Lung (tissue), 12 donors: ENCODE results near the gene HLX. TPM values are rescaled to one million over a fixed set of nuclear protein-coding genes. Genes with fewer than 3 reads are reported as not detected.

ENCODE experiments used
- ATAC-seq: fragments of 200-7000 bp; cut with Tn5 transposase; one replicate; pipeline ENCODE4 v1.9.1; 2020; ENCODE audit warnings: moderate number of reproducible peaks; ENCODE audit not compliant: insufficient read depth, low FRiP score
- DNase-seq, 3 donors: peaks; one replicate each; pipeline ENCODE4 v3.0.0-alpha.2; 2013 to 2017
- H3K27ac ChIP-seq, 2 donors: one replicate each; pipeline ENCODE4 v1.5.1; 2013; ENCODE audit warnings: mild to moderate bottlenecking in 2 of 2, moderate library complexity in 2 of 2, control low read depth in 1 of 2, inconsistent platforms in 1 of 2, low read depth in 1 of 2, low read length in 1 of 2
- H3K27me3 ChIP-seq, 3 donors: one replicate each; pipeline ENCODE4 v1.5.1; 2013; ENCODE audit warnings: low read length in 2 of 3; ENCODE audit not compliant: control insufficient read depth in 3 of 3, insufficient read depth in 3 of 3
- H3K36me3 ChIP-seq, 4 donors: one replicate each; pipeline ENCODE4 v1.5.1; 2013; ENCODE audit warnings: low read length in 4 of 4, mild to moderate bottlenecking in 1 of 4, moderate library complexity in 1 of 4; ENCODE audit not compliant: control insufficient read depth in 4 of 4, insufficient read depth in 4 of 4
- H3K4me1 ChIP-seq, 5 donors: one replicate each; pipeline ENCODE4 v1.5.1; 2013; ENCODE audit warnings: low read length in 5 of 5, mild to moderate bottlenecking in 2 of 5, moderate library complexity in 1 of 5; ENCODE audit not compliant: control insufficient read depth in 5 of 5, insufficient read depth in 5 of 5
- H3K4me3 ChIP-seq: one replicate; pipeline ENCODE4 v1.5.1; 2013; ENCODE audit warnings: mild to moderate bottlenecking, control low read depth, moderate library complexity
- H3K9ac ChIP-seq, 2 donors: one replicate each; pipeline ENCODE4 v1.5.1; 2013; ENCODE audit warnings: low read length in 2 of 2, control low read depth in 1 of 2; ENCODE audit not compliant: insufficient read depth in 1 of 2
- H3K9me3 ChIP-seq, 4 donors: one replicate each; pipeline ENCODE4 v1.5.1; 2013; ENCODE audit warnings: low read length in 3 of 4, mild to moderate bottlenecking in 1 of 4, moderate library complexity in 1 of 4; ENCODE audit not compliant: control insufficient read depth in 4 of 4, insufficient read depth in 3 of 4
- WGBS, 2 donors: extraction: QIAGEN DNeasy Blood & Tissue Kit; methylation state at CpG; one replicate each; pipeline ENCODE4 v1.1.7; 2013; 5-methylcytosine and 5-hydroxymethylcytosine counted together
- polyA plus RNA-seq, 2 donors: library from polyadenylated mRNA; stranded (reverse); fragments of 200-250 nt; gene quantifications; one replicate each; pipeline ENCODE4 v1.2.1, GENCODE V29; 2013
- total RNA-seq, 2 donors: library from RNA; depleted of rRNA in 1 of 2; stranded (reverse); fragments of >200 nt in 1 of 2; gene quantifications; one replicate each; pipeline ENCODE4 v1.2.1, GENCODE V29; 2014 to 2021
- TF ChIP-seq, protein P1 (sequence below): IDR thresholded peaks from 2 replicates; pipeline ENCODE4 v1.5.1; 2012; ENCODE audit warnings: mild to moderate bottlenecking; ENCODE audit errors: control extremely low read depth, extremely low read depth
- donor health status: control.
- donor health status: control.
- donor health status: Bipolar disorder and iron deficiency.
- donor health status: healthy.
- donor health status: DM: yes; HTN: yes; CAD: no.

HLX gene
- total and polyA plus RNA-seq, 4 donors = 14.8 to 36.7 (median 25.7) TPM

DNA sequence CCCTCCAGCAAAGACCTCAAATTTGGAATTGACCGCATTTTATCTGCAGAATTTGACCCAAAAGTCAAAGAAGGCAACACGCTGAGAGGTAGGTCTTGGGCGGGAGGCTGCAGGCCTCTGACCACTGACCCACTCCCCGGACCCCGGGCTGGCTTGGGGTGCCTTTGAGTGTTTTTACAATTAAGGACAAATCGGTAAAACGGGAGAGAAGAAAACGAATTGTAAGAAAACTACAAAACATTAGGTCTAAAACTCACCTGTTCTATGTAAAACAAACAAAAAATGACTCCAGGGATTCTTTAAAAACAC, 1.1 kb downstream of the HLX start:
- peak overlapping the region; percentile 83 for H3K4me3 ChIP-seq
- peaks cover 0 to 75% (median 13%) of the 10 kb centered on the region in 5 donors for H3K4me1 ChIP-seq
- peaks cover 0 to 3% (median 0%) of the 10 kb centered on the region in 4 donors for H3K9me3 ChIP-seq
- DNase-seq = no peak
- peak overlapping the region; percentile 41 to 96 for H3K9ac ChIP-seq
- peak overlapping the region; percentile 80 to 91 for H3K27ac ChIP-seq
- TF ChIP-seq, protein P1, sequence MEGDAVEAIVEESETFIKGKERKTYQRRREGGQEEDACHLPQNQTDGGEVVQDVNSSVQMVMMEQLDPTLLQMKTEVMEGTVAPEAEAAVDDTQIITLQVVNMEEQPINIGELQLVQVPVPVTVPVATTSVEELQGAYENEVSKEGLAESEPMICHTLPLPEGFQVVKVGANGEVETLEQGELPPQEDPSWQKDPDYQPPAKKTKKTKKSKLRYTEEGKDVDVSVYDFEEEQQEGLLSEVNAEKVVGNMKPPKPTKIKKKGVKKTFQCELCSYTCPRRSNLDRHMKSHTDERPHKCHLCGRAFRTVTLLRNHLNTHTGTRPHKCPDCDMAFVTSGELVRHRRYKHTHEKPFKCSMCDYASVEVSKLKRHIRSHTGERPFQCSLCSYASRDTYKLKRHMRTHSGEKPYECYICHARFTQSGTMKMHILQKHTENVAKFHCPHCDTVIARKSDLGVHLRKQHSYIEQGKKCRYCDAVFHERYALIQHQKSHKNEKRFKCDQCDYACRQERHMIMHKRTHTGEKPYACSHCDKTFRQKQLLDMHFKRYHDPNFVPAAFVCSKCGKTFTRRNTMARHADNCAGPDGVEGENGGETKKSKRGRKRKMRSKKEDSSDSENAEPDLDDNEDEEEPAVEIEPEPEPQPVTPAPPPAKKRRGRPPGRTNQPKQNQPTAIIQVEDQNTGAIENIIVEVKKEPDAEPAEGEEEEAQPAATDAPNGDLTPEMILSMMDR = no peak
- H3K27me3 ChIP-seq = peaks cover 0 to 55% (median 5%) of the 10 kb centered on the region in 3 donors
- ATAC-seq = no peak
- 10 to 11% methylated on average over 8 of the region's 8 CpGs for WGBS, 2 donors
- peaks cover 3 to 51% (median 16%) of the 10 kb centered on the region in 4 donors for H3K36me3 ChIP-seq

DNA sequence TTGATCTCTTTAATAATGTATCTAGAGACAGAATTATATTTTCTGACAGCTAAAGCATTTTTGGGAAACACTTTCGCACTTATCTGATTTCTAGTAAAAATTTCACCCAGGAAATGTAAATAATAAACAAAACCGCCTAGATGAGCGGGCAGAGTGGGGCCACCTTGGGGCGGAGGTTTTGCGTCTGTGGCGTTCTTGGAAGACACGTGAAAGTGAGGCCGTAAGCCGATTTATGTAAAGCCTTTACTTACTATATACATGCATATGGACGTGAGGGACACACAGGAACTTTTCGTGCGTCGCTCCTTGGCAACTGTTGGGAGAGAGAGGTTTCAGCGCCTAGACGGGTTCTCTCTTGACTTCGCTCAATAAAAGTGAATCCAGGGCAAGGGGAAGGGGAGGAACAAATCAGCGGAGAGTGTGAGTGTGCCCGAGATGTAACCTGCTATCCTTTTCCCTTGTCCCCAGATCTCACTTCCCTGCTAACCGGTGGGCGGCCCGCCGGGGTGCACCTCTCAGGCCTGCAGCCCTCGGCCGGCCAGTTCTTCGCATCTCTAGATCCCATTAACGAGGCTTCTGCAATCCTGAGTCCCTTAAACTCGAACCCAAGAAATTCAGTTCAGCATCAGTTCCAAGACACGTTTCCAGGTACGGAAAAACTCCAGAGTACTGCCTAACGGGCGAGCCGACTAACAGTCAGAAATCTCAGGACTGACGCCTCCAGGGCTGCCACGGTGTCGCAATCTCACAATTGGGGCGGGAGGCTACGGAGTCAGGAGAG, 1.7 kb downstream of the HLX start:
- Histone ChIP-seq H3K9ac (peak overlapping the region; percentile 41 to 96), H3K36me3 (peaks cover 3 to 57% (median 18%) of the 10 kb centered on the region in 4 donors), H3K4me3 (peak overlapping the region; percentile 73), H3K4me1 (peaks cover 0 to 71% (median 13%) of the 10 kb centered on the region in 5 donors), H3K27ac (peak overlapping the region; percentile 51 to 90), H3K9me3 (peaks cover 0 to 3% (median 0%) of the 10 kb centered on the region in 4 donors), H3K27me3 (peaks cover 0 to 55% (median 10%) of the 10 kb centered on the region in 3 donors)
- TF ChIP-seq, protein P1 = no peak
- 4 to 7% methylated on average over 37 of the region's 37 CpGs for WGBS, 2 donors
- DNase-seq (peak; percentile 84 to 91 (median 91)), ATAC-seq (peak; percentile 49)

DNA sequence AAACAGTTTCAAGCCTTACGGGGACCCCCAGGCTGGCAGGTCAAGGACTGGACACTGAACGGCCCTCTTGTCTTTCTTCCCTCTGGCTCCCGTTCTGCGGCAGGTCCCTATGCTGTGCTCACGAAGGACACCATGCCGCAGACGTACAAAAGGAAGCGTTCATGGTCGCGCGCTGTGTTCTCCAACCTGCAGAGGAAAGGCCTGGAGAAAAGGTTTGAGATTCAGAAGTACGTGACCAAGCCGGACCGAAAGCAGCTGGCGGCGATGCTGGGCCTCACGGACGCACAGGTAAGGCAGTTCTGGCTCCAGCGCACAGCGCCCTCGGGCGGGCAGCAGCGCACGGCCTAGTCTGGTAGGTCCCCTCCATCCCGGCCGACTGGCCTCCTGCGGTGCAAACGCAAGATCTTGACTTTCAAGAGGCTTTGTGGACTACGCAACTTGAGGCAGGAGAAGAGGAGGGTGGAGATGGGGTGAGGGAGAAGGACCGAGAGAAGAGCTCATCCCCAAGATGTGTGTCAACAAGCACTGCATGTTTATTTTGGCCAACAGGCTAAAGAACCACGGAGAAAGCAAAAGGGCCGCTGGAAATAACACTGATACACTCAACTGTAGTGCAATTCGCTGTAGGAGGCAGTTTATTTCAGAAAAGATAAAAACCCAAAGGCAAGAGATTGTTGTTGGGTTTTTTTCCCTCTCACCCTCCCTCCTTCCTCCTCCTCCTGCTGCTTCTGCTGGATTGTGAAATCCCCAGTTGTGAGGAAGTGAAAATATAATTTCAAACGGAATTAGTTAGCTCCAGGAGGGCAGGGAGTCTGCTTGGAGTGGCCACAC, 3.0 kb downstream of the HLX start:
- H3K9me3 ChIP-seq = peaks cover 0 to 6% (median 0%) of the 10 kb centered on the region in 4 donors
- peaks cover 0 to 57% (median 10%) of the 10 kb centered on the region in 5 donors for H3K4me1 ChIP-seq
- peak overlapping the region in 1 of 2 donors; percentile 90 for H3K27ac ChIP-seq
- no peak for ATAC-seq
- peak; percentile 73 to 93 (median 87) for DNase-seq
- peaks cover 0 to 58% (median 18%) of the 10 kb centered on the region in 3 donors for H3K27me3 ChIP-seq
- peak overlapping the region; percentile 73 for H3K4me3 ChIP-seq
- H3K9ac ChIP-seq = peak overlapping the region in 1 of 2 donors; percentile 96
- 40 to 45% methylated on average over 34 of the region's 34 CpGs for WGBS, 2 donors
- peaks cover 3 to 67% (median 20%) of the 10 kb centered on the region in 4 donors for H3K36me3 ChIP-seq
- TF ChIP-seq, protein P1 = no peak
